HG02943 (cell line): ENCODE data around the gene RIOK1.
"Not testable (repeated sequence)": the region's sequence is repeated elsewhere in the genome, so short reads cannot be mapped to it uniquely, and the experiment has no call there.

Experiments used
- ATAC-seq: cut with Tn5 transposase; IDR thresholded peaks from one replicate; pipeline ENCODE4 v1.9.1; 2021; ENCODE audit warnings: mild to moderate bottlenecking, low read depth, moderate library complexity; ENCODE audit not compliant: unreplicated experiment

Gene RIOK1

GRCh38 chr6:7389451-7390225 lies at the start of gene RIOK1, which contains the start of gene CAGE1:
Gene RIOK1, plus strand, starts transcription at chr6:7389808. Its CDS starts 195 bp downstream, at chr6:7390003.
Gene CAGE1, minus strand, starts transcription at chr6:7389742. Its CDS starts 2,569 bp downstream, at chr6:7387173.
- ATAC-seq: peak; percentile 99

DNA sequence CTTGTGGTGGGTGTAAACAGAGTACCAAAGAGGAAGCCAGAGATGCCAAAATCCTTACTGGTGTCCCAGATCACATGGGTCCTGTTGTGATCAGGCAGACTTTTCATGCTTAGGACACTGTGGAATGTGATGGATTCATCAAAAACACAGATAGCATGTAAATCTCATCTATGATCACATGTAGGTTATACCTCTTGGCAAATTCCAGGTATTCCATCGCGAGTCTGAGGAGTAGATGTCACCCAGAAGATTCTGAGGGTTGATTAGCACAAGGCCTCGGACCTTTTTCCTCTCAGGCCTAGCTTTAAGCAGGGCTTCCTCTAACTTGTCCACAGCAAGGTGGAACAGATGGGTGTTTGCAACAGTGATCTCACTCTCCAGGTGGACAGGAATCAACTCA lies 48.3 kb upstream of the RIOK1 start:
- no peak for ATAC-seq

GRCh38 chr6:7341989-7342742 lies 47.4 kb upstream of the RIOK1 start:
- no peak for ATAC-seq

DNA sequence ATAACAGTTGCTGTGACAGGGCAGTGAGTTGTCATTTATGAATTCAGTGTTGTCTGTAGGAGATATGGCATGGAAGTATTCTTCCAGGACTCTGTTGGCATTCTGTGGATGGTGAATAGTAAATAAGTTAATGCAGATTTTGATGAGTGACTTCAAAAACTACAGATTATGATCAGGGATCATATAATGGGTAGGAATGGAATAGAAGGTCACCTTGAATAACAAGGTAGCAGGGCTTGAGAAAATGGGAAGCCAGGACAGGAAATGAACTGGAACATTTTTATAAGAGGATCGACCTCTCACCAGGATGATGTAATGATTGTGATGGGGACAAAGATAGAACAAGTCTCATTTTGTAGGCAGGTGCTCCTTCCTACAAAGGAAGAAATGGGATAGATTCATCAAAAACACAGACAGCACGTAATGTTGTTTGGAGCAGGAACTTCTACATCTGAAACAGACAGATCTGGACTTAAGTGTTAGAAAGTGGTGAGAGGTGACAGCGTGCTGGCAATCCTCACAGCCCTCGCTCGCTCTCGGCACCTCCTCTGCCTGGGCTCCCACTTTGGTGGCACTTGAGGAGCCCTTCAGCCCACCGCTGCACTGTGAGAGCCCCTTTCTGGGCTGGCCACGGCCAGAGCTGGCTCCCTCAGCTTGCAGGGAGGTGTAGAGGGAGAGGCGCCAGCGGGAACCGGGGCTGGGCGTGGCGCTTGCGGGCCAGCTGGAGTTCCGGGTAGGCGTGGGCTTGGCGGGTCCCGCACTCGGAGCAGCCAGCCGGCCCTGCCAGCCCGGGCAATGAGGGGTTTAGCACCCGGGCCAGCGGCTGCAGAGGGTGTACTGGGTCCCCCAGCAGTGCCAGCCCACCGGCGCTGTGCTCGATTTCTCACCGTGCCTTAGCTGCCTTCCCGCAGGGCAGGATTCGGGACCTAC lies 45.8 kb upstream of the RIOK1 start:
- no peak for ATAC-seq

GRCh38 chr6:7344773-7345450 lies 44.7 kb upstream of the RIOK1 start:
- ATAC-seq: not testable (repeated sequence)

GRCh38 chr6:7347551-7347997 lies 42.0 kb upstream of the RIOK1 start:
- ATAC-seq: not testable (repeated sequence)

DNA sequence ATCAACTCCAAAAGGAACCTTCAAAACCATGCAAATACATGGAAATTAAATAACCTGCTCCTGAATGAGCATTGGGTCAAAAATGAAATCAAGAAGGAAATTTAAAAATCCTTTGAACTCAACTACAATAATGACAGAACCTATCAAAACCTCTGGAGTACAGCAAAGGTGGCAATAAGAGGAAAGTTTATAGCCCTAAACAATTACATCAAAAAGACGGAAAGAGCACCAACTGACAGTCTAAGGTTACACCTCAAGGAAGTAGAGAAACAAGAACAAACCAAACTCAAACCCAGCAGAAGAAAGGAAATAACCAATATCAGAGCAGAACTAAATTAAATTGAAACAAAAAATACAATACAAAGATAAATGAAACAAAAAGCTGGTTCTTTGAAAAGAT lies 39.0 kb upstream of the RIOK1 start:
- not testable (repeated sequence) for ATAC-seq

DNA sequence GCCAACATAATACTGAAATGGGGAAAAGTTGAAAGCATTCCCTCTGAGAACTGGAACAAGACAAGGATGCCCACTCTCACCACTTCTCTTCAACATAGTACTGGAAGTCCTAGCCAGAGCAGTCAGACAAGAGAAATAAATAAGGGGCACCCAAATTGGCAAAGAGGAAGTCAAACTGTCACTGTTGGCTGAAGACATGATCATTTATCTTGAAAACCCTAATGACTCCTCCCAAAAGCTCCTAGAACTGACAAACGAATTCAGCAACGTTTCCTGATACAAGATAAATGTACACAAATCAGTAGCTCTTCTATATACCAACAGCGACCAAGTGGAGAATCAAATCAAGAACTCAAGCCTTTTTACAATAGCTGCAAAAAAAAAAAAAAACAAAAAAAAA lies 37.7 kb upstream of the RIOK1 start:
- not testable (repeated sequence) for ATAC-seq

- no peak for ATAC-seq
Observed at GRCh38 chr6:7367408-7367807, 22.2 kb upstream of the RIOK1 start.

GRCh38 chr6:7373739-7374138 lies 15.9 kb upstream of the RIOK1 start:
- ATAC-seq: no peak

- ATAC-seq: no peak
Observed at GRCh38 chr6:7377961-7378360, 11.6 kb upstream of the RIOK1 start.

GRCh38 chr6:7378740-7379139 lies 10.9 kb upstream of the RIOK1 start:
- ATAC-seq: no peak

DNA sequence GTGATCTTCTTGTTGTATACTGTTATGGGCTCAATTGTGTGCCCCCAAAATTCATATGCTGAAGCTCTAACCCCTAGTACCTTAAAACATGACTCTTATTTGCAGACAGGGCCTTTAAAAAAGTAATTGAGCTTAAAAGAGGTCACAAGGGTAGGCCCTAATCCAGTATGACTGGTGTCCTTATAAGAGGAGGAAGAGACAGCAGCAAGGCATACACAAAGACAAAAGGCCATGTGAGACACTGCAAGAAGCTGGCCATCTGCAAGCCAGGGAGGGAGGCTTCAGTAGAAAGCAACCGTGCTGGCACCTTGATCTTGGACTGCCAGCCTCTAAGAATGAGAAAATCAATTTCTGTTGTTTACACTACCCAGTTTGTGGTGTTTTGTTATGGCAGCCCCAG lies 8.5 kb upstream of the RIOK1 start:
- ATAC-seq: no peak

DNA sequence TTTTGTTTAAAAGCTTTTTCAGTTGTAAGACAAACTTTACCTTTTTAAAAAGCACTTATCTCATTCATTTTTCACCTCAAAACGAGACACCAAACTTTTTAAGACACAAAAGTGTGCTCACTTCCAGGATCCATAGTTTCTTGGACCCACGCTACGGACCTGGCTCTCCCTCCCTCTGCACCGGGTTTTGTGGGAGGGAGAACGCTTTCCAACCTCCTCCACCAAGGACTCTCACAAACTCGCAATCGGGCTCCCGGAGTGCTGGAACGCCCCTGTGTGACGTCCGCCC lies 502 bp upstream of the RIOK1 start:
- no peak for ATAC-seq

- ATAC-seq: peak; percentile 3
Observed at GRCh38 chr6:7390226-7390878, 744 bp downstream of the RIOK1 start.

GRCh38 chr6:7391151-7391550 lies 1.5 kb downstream of the RIOK1 start:
- ATAC-seq: no peak

DNA sequence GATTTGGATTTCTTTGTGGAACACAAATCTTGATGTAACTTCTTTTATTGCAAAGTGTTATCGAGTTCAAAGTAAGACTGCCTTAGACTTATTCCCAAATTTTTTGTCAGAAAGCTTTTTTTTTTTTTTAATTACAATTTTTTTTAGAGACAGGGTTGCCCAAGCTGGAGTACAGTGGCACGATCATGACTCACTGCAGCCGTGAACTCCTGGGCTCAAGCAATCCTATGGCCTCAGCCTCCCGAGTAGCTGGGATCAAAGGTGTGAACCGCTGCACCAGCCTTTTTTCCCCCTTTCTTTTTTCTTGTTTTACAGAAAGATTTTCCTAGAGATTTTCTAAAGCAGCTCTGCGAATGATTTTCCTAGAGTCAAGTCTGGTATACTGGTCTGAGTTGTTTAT lies 2.8 kb downstream of the RIOK1 start:
- ATAC-seq: no peak

- no peak for ATAC-seq
Observed at GRCh38 chr6:7401075-7401474, 11.5 kb downstream of the RIOK1 start.

- no peak for ATAC-seq
Observed at GRCh38 chr6:7402716-7403115, 13.1 kb downstream of the RIOK1 start.

DNA sequence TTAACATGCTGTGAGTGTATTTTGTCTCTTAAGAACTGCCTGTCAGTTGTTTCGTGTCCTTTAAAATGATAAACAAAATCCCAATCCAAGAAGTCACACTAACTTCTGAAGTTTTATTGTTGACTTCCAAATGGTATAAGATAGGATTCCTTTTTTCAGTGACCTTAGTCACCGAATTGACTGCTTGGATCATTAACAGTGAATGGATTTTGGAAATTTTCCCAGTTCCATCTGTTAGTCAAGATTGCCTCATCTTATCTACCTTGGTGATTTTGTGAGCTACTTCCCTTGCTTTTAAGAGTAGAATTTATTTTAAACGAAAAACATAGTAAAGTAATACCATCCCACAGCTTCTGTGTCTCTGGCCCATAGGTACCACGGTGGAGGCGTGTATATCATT lies 14.9 kb downstream of the RIOK1 start:
- ATAC-seq: no peak
